NCI-H2196 treated with DMSO at 0.1 percent for 48 hours (cell line): ENCODE data around the gene MTOR.
"Not testable (repeated sequence)": the region's sequence is repeated elsewhere in the genome, so short reads cannot be mapped to it uniquely, and the experiment has no call there.

Experiments
- DNase-seq: peaks from one replicate; lab custom pipeline; 2025; ENCODE audit not compliant: unreplicated experiment; lab: John Stamatoyannopoulos, UW

Gene MTOR

GRCh38 chr1:11067716-11068599 is 194.4 kb downstream of the MTOR start:
- no peak for DNase-seq

GRCh38 chr1:11065796-11066195 is 196.6 kb downstream of the MTOR start:
- DNase-seq, result no peak

GRCh38 chr1:11064942-11065341 is 197.4 kb downstream of the MTOR start:
- no peak for DNase-seq

- DNase-seq, result not testable (repeated sequence)
Observed at GRCh38 chr1:11063937-11064537, 198.3 kb downstream of the MTOR start.

- DNase-seq, result peak; percentile 52
Observed at GRCh38 chr1:11062965-11063401, 199.4 kb downstream of the MTOR start.

GRCh38 chr1:11061652-11062365 is 200.5 kb downstream of the MTOR start:
- no peak for DNase-seq

GRCh38 chr1:11059968-11060830 is 202.2 kb downstream of the MTOR start, which contains the start of gene SRM:
SRM (minus strand) TSS chr1:11060018; CDS start chr1:11059943, 75 bp downstream.
- peak; percentile 84 for DNase-seq

- no peak for DNase-seq
Observed at GRCh38 chr1:11059155-11059967, 203.0 kb downstream of the MTOR start.

- DNase-seq, result peak; percentile 15
Observed at GRCh38 chr1:11058595-11059154, 203.7 kb downstream of the MTOR start.

- no peak for DNase-seq
Observed at GRCh38 chr1:11058026-11058425, 204.3 kb downstream of the MTOR start.

GRCh38 chr1:11057477-11057876 is 204.9 kb downstream of the MTOR start:
- DNase-seq, result no peak
